Inferior parietal cortex (tissue), 1 donor: Measurements from ENCODE around the gene GHITM.
A peak's percentile ranks its signal among the peaks of the same experiment; 100 is the strongest.
"Not testable (repeated sequence)": the region's sequence is repeated elsewhere in the genome, so short reads cannot be mapped to it uniquely, and the experiment has no call there.

Source experiments
- DNase-seq: peaks from one replicate; pipeline ENCODE4 v3.0.0-alpha.2; 2016; ENCODE audit errors: extremely low spot score

GHITM gene, protein sequence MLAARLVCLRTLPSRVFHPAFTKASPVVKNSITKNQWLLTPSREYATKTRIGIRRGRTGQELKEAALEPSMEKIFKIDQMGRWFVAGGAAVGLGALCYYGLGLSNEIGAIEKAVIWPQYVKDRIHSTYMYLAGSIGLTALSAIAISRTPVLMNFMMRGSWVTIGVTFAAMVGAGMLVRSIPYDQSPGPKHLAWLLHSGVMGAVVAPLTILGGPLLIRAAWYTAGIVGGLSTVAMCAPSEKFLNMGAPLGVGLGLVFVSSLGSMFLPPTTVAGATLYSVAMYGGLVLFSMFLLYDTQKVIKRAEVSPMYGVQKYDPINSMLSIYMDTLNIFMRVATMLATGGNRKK

DNA sequence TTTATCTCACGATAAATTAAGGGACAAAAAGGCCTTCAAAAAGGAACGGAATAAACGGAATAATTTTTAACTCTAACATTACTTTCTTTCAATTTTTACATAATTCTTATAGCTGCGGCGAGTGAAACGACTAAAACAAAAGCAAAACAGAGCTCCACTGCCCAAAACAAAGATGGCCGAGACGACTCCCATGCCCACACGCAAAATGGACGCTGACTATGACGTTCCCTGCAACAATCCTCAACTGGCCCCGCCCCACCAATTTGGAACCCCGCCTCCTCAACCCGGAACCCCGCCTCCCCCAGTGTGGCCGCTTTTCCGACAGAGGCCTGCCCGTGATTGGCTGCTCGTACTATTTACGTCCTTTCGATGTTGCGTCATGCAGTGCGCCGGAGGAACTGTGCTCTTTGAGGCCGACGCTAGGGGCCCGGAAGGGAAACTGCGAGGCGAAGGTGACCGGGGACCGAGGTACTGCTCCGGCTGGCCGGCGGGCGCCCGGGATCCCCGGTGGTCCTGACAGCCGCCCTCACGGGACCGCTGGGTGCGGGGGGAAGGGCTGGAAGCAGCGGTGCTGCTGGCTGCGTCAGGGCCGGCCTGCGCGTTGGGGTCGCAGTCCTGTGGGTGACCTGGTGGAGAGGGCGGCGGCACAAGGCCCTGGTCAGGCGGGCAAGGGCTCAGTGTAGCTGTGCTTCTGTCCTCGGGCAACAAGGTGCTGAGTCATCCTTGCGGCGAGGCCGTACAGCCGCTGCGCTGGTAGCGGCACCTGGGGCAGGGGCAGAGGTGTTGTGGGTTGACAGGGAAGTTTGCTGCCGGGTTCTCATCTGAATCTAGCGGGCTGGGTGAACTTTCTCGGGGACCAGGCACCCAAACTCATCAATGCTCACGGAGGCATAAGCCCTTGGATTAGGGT lies at the start of gene GHITM:
Gene GHITM (plus strand): TSS at position 384 of the 910 bp plus-strand sequence. CDS start 1,992 bp downstream, outside the sequence.
- DNase-seq = peak; percentile 98

GRCh38 chr10:84095811-84096497 lies 43.4 kb upstream of the GHITM start:
- peak; percentile 57 for DNase-seq

DNA sequence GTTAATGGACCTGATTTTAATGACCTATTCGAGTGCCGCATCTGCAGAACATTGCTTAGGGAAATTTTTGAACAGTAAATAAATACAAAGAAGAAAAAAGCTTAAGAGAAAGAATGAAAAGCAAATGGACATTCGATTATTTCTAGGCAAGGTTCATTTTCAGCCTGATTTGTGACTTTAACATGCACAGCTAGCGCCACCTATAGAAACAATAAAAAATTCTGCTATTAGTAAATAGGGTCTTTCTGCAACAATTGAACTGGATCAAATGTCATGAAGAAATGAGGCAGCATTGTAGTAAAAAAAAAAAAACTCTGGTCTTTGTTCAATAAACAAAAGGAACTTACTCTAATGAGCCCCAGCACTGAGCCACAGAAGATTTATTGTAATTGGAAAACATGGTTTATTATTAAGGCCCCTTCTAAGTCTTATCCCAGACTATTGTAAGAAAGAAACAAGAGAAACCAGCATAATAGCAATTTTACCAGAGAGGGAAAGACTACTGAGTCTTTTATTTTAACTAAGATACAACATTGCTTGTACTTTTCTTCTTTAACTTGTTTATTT lies 41.4 kb upstream of the GHITM start:
- DNase-seq = peak; percentile 52

GRCh38 chr10:84098667-84099066 lies 40.6 kb upstream of the GHITM start:
- no peak for DNase-seq

DNA sequence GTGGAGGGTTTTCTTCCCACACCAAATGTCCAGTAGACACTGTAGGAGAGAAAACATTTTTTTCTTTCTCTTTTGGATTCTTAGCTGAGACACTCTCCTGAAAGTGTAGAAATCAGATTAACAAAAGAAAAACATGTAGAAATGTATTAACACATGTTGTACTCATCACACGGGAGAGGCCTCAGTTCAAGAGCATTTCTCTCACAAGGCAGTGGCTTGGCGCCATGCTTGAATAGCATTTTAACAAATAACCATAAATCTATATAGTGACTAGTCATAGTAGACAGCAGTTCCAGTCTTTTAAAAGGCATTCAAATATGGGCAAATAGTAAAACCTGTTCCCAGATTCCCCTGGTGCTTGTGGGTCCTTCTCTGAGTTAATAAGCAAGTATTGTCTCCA lies 38.3 kb upstream of the GHITM start:
- peak; percentile 53 for DNase-seq

DNA sequence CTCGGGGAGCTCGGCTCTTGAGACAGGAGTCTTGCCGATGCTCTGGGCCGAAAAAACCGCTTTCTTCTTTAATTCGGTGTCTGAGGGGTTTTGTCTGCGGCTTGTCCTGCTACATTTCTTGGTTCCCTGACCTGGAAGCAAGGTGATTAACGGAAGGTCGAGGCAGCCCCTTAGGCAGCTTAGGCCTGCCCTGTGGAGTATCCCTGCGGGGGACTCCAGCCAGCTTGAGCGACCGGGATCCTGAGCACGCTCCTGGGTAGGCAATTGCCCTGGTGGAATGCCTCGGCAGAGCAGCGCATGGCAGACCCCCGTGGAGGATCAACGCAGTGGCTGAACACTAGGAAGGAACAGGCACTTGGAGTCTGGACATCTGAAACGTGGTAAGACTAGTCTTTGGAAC lies 30.5 kb upstream of the GHITM start:
- no peak for DNase-seq

DNA sequence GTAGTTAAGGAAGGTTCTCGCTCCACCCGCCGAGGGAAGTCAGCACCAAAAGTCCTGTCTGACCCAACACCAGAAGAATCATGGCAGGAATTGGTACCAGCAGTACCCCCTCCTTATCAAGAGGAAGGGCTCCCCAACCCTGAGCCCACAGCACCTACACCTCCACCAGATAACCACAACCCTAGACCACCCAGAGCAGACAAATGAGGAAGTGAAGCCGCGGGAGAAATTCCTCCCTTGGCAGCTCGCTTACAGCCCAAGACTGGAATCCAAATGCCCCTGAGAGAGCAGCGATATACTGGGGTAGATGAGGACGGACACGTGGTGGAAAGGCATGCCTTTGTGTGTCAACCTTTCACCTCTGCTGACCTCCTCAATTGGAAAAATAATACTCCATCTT lies 29.5 kb upstream of the GHITM start:
- not testable (repeated sequence) for DNase-seq

DNA sequence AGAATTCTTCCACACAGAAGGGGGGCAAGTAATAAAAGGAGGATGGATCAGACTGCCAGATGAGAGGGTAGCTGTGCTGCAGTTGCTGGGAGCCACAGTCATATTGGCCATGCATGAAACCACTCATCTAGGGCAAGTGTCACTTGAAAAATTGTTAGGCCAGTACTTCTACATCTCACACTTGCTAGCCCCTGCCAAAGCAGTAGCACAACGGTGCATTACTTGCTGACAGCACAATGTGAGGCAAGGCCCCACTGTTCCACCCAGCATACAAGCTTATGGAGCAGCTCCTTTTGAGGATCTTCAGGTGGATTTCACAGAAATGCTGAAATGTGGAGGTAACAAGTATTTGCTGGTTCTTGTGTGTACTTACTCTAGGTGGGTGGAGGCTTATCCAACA lies 25.8 kb upstream of the GHITM start:
- DNase-seq = not testable (repeated sequence)

- DNase-seq = no peak
These were observed 25.1 kb upstream of the GHITM start for GRCh38 chr10:84114088-84114667.

DNA sequence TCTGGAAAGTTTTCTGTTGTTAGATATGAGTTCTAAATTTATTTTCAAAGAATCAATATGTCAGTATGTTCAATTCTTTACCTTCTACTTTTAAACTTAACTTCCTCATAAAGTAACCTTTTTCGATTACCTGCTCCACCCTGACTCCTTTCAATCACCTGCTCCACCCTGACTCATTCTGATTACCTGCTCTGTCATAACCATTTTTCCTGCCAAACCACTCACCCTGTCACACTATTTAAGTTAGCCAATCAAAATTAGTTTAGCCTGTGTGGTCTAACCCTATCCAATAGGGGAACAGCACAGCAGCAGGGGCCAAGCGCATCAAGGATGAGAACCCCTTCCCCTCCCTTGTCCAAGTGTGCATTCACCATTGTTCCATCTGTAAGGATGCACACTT lies 22.1 kb upstream of the GHITM start:
- not testable (repeated sequence) for DNase-seq

DNA sequence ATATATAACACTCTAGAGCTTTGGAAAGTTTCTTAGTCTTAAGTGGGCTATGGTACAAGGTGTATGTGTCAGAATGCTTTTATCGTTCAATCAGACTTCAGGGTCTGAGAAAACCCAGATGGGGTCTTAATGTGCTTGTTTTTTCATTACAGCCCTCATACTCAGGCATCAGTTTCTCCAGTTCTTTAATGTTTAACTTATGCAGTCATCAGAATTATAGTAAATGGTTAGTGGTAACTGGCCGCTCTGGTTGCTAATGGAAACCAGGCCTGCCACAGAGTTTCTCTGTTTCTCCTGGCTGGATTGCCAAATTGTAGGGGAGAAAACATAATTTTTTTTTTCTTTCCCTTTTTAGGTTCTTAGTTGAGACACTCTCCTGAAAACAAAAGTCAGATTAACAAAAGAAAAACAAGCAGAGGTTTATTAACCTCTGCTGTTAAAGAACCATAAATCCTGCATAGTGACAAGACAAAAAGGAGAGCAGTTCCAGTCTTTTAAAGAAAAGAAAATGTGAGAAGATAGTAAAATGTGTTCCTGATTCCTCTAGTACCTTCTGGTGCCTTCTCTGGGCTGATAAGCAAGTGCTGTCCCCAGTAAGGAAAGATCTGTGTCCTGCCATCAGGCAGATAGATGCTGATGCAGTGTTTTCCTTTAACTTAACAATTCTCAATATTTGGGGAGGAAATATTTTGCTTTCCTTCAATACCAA lies 21.5 kb upstream of the GHITM start:
- no peak for DNase-seq

- no peak for DNase-seq
These were observed 20.8 kb upstream of the GHITM start for GRCh38 chr10:84118395-84119006.

DNA sequence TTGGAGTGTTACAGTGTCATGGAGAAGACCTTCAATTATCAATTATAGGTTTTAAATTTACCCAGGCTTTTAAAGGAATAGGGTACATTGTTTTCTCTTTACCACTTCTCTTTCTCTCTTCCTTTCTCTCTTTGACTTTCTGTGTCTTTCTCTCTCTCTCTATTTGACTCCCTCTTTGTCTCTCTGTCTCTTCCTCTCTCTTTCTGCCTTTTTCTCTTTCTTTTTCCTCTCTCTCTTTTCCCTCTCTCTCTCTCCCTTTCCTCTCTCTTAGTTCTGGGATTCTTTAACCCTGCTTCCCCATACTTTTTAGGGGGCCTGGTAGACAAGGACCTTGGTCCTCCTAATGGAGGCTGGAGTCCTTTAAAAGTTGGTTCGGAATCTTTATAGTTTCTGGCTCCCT lies 15.9 kb upstream of the GHITM start:
- DNase-seq = no peak

- not testable (repeated sequence) for DNase-seq
These were observed 13.2 kb upstream of the GHITM start for GRCh38 chr10:84125910-84126784.

- no peak for DNase-seq
These were observed 12.5 kb upstream of the GHITM start for GRCh38 chr10:84126785-84127167.

DNA sequence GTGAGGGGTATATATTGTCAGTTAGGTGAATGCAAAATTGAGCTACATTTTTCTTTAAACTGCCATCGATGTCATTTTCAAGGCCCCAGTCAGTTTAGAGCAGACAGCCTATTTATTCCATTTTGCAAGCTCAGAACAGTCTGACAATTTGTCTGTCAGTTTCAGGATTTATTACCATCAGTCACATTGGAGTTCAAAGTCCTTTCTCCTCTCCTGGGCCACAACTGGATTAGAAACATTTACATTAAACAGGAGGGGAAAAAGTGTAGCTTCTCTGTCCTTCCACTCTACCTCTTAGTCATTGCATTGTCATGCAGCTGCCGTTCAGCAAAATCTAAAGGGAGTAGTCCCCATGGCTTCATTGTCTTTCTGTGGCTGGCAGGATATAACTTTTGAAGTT lies 3.5 kb upstream of the GHITM start:
- no peak for DNase-seq

DNA sequence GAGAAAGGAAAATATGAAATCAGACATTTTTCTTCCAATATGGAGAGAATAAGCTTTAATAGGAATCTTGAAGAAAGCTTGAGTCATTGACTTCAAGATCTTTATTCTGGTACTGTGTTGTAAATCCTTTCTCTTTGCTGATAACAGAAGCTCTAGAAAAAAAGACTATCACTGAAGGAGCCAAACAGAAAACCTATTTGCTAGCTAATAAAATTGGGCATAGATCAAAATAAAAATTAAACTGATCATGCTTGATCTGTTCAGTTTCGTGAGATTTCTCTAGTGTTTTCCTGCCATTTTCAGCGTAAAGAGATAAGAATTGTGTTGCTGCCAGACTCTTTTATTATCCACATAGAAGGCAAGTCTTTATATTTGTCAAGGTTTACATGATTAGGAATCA lies 1.5 kb upstream of the GHITM start:
- DNase-seq = no peak

- DNase-seq = no peak
These were observed 707 bp upstream of the GHITM start for GRCh38 chr10:84138478-84139125.

GRCh38 chr10:84140036-84140379 lies 699 bp downstream of the GHITM start:
- no peak for DNase-seq
